DND-41 (cell line): ENCODE results near the gene GARIN5A.

Source experiments
- CTCF ChIP-seq: IDR thresholded peaks from 2 replicates; pipeline ENCODE4 v1.5.1; 2012; ENCODE audit warnings: borderline replicate concordance, low read length, moderate library complexity, mild to moderate bottlenecking; ENCODE audit not compliant: poor library complexity, severe bottlenecking; ENCODE audit errors: extremely low read depth
- EZH2 ChIP-seq: IDR thresholded peaks from 3 replicates; pipeline ENCODE4 v1.6.1; 2012; ENCODE audit warnings: borderline replicate concordance, low read depth, mild to moderate bottlenecking, moderate library complexity, low read length, inconsistent platforms; ENCODE audit not compliant: severe bottlenecking

GRCh38 chr19:50475736-50476223, 868 bp downstream of the GARIN5A start:
- no peak for TF ChIP-seq CTCF
- TF ChIP-seq EZH2: no peak
